T-helper 17 cell (primary cell): ENCODE measurements around the gene PTPN7. TPM values are rescaled to one million over a fixed set of nuclear protein-coding genes. Genes with fewer than 3 reads are reported as not detected.
"Not testable (repeated sequence)": the region's sequence is repeated elsewhere in the genome, so short reads cannot be mapped to it uniquely, and the experiment has no call there.

Experiments used
- ATAC-seq: fragments of 150-1000 bp; cut with Tn5 transposase; 2 replicates; pipeline ENCODE4 v1.10.0; 2021; ENCODE audit warnings: mild to moderate bottlenecking, moderate library complexity
- DNase-seq, 3 donors: peaks; one replicate each; pipeline versions ENCODE4 v3.0.0 to v3.0.0-alpha.2; 2020 to 2021
- H3K9me3 ChIP-seq: one replicate; pipeline ENCODE4 v1.7.0; 2013; ENCODE audit warnings: low read length, mild to moderate bottlenecking; ENCODE audit not compliant: control insufficient read depth, poor library complexity, severe bottlenecking
- H3K27ac Mint-ChIP-seq: one replicate; pipeline ENCODE4 v1.8.0; 2022; ENCODE audit warnings: mild to moderate bottlenecking, moderate library complexity, mixed read lengths
- H3K27me3 Mint-ChIP-seq: one replicate; pipeline ENCODE4 v1.8.0; 2022; ENCODE audit warnings: mixed read lengths
- H3K36me3 Mint-ChIP-seq: one replicate; pipeline ENCODE4 v1.8.0; 2022; ENCODE audit warnings: low read depth, mixed read lengths
- H3K4me1 Mint-ChIP-seq: one replicate; pipeline ENCODE4 v1.8.0; 2022; ENCODE audit warnings: mild to moderate bottlenecking, mixed read lengths
- H3K4me3 Mint-ChIP-seq: one replicate; pipeline ENCODE4 v1.8.0; 2022; ENCODE audit warnings: mild to moderate bottlenecking, moderate library complexity, mixed read lengths
- total RNA-seq, 4 donors: library from RNA in 2 of 4; stranded (reverse) in 2 of 4; gene quantifications; one replicate each; pipeline ENCODE4 v1.2.3 and lab custom pipeline; 2022 to 2026

Gene PTPN7
- total RNA-seq, 2 donors from 2014 or later, result 97.5 to 101 TPM

DNA sequence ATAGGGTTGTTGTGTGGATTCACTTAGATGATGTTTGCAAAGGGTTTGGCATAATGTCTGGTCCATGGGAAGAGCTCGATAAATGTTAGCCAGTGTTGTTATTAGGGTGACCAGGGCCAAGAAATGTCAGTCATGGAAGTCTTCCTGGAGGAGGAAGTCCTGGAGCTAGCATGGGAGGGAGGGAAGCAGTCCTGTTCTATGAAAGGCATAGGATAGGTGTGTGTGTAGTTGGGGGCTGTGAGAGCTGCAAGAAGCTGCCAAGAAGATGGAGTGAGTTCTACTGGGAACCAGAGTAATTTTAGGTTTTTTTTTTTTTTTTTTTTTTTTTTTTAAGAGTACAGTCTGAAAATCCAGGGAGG, 37.9 kb upstream of the PTPN7 start:
- H3K27ac Mint-ChIP-seq, result no peak overlapping the region
- peaks cover 42% of the 10 kb centered on the region for H3K27me3 Mint-ChIP-seq
- peaks cover 20% of the 10 kb centered on the region for H3K4me1 Mint-ChIP-seq
- H3K9me3 ChIP-seq, result no peaks in the 10 kb centered on the region
- H3K4me3 Mint-ChIP-seq, result no peak overlapping the region
- no peak for ATAC-seq
- H3K36me3 Mint-ChIP-seq, result no peaks in the 10 kb centered on the region
- no peak for DNase-seq

DNA sequence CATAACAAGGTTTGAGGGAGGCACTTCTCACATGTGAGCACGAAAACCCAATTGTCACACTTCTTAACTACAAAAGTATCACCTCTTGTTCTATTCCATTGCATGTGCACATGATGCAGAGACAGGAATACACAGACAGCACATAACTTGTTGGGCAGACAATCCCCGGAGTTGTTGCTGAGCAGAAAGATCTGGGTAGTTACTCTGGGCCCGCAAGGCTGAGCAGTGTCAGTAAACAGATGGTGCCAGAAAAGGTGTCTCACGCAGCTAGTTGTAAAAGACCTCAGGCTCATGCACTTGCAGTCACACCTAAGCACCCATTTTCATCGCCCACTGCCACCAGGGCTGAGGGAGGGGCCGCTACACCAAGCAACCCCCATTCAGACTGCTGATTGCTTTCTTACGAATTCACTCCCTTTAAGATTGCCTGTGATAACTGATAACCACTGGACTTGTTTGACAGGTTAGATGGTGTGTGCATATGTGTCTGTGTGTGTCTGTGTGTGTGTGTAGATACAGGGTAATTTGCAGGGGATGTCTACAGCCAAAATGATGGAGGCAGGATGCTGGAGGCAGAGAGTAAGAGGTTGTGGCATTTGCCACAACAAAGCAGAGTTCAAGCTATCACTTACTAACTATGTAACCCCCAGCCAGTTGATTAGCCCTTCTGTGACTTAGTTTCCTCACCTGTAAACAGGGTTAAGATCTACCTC, 37.4 kb upstream of the PTPN7 start:
- peak; percentile 24 for ATAC-seq
- DNase-seq, result no peak
- peaks cover 43% of the 10 kb centered on the region for H3K27me3 Mint-ChIP-seq
- H3K36me3 Mint-ChIP-seq, result no peaks in the 10 kb centered on the region
- no peak overlapping the region for H3K4me3 Mint-ChIP-seq
- H3K9me3 ChIP-seq, result no peaks in the 10 kb centered on the region
- H3K4me1 Mint-ChIP-seq, result peaks cover 20% of the 10 kb centered on the region
- no peak overlapping the region for H3K27ac Mint-ChIP-seq

DNA sequence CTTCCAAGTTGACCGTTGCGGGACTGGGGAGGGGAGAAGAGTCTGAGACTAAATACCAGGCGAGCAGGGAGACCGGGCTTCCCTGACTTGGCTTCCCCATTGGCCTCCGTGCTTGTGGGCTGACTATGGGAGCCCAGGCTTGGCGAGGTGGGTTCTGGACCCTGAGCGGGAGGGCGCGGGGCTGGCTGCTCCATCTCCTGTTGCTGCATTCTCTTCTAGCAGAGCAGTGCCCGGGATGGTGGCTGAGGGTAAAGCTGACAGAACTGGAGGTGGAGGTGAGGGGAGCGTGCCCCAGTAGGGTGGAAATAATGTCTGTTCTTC, 33.9 kb upstream of the PTPN7 start:
- Mint-ChIP-seq H3K4me3 (no peak overlapping the region), H3K4me1 (peaks cover 9% of the 10 kb centered on the region)

DNA sequence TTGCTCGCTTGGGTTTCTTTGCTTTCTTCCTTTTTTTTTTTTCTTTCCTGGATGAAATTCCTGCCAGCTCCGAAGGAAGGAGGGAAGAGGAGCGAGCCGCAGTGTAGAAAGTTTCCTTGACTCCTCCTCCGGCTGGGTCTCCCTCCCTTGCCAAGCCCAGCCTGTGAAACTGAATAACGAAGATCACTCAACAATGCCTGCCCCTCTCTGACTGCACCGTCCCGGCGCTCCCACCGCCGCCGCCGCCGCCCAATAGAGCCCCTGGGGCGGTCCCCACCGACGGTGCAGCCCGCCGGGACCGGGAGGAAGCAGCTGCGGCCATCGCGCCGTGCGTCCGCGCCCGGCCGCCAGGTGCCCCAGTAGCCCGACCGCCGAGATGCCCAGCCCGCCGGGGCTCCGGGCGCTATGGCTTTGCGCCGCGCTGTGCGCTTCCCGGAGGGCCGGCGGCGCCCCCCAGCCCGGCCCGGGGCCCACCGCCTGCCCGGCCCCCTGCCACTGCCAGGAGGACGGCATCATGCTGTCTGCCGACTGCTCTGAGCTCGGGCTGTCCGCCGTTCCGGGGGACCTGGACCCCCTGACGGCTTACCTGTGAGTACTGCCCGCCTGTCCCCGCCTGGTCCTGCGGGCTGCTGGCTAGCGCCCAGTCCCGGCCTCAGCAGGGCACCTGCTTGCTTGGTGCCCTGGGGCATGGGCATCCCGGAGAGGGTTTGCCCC, 33.4 kb upstream of the PTPN7 start, which contains the start of gene LGR6:
LGR6 (plus strand) TSS at position 186 of the 714 bp plus-strand sequence; CDS start at position 377, 191 bp downstream.
- Mint-ChIP-seq H3K27ac (no peak within 1 kb of the TSS), H3K4me1 (peaks cover 9% of the 10 kb centered on the region), H3K27me3 (peaks cover 54% of the 10 kb centered on the region), H3K36me3 (no peaks in the 10 kb centered on the region), H3K4me3 (no peak within 1 kb of the TSS)
- DNase-seq (no peak), ATAC-seq (no peak)
- no peaks in the 10 kb centered on the region for H3K9me3 ChIP-seq

More for the DNA sequence above, 33.9 kb upstream of the PTPN7 start:
- DNase-seq (no peak), ATAC-seq (no peak)
- H3K36me3 Mint-ChIP-seq, result no peaks in the 10 kb centered on the region
- peaks cover 54% of the 10 kb centered on the region for H3K27me3 Mint-ChIP-seq
- no peak overlapping the region for H3K27ac Mint-ChIP-seq
- H3K9me3 ChIP-seq, result no peaks in the 10 kb centered on the region

DNA sequence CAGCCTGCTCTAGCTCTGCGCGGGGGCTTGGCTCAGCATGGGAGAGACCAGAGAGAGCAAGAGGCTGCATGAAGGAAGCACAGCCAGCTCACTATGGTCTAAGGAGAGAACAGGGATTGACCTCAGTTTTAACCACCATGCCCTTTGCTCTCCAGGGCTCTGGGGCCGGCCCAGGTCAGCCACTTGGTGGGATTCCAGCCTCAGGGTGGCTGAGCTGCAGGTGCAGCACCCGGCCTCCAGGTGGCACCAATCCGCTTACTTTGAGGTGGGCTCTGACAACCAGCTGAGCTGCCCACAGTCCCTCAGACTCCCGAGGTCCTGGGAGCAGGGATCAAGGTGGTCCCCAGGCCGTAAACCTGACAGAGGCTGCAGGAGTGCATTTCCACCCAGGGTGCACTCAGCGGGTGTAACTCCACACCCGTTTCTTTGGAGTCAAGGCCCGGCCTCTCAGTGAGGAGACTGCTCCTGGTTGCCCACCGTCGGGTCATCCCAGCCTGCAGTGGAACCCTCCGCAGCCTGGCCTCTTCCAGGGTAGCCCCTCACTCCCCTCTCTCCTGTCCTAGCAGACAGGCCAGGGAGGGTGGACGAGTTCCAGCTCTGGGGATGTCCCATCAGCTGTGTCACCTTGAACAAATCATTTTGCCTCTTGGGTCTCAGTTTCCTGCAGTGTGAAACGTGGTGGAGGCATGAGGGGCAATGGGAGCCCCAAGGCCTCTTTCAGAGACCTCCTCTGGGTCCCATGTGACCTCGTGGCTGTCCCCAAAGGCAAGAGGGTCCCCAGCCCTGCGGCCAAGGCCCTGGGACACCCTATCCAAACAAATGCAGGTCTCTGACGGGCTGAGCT, 32.6 kb upstream of the PTPN7 start:
- H3K36me3 Mint-ChIP-seq, result no peaks in the 10 kb centered on the region
- H3K4me1 Mint-ChIP-seq, result peaks cover 4% of the 10 kb centered on the region
- peaks cover 51% of the 10 kb centered on the region for H3K27me3 Mint-ChIP-seq
- no peak overlapping the region for H3K4me3 Mint-ChIP-seq
- no peak overlapping the region for H3K27ac Mint-ChIP-seq
- DNase-seq, result peak; percentile 35 to 44 (median 43)
- ATAC-seq, result peak; percentile 66
- no peaks in the 10 kb centered on the region for H3K9me3 ChIP-seq

DNA sequence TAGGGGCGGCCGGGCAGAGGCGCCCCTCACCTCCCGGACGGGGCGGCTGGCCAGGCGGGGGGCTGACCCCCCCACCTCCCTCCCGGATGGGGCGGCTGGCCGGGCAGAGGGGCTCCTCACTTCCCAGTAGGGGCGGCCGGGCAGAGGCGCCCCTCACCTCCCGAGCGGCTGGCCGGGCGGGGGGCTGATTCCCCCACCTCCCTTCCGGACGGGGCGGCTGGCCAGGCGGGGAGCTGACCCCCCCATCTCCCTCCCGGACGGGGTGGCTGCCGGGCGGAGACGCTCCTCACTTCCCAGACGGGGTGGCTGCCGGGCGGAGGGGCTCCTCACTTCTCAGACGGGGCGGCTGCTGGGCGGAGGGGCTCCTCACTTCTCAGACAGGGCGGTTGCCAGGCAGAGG, 31.0 kb upstream of the PTPN7 start:
- not testable (repeated sequence) for DNase-seq, H3K4me3 Mint-ChIP-seq, H3K9me3 ChIP-seq, H3K4me1 Mint-ChIP-seq, H3K27ac Mint-ChIP-seq, H3K36me3 Mint-ChIP-seq, ATAC-seq
- H3K27me3 Mint-ChIP-seq, result peaks cover 52% of the 10 kb centered on the region

DNA sequence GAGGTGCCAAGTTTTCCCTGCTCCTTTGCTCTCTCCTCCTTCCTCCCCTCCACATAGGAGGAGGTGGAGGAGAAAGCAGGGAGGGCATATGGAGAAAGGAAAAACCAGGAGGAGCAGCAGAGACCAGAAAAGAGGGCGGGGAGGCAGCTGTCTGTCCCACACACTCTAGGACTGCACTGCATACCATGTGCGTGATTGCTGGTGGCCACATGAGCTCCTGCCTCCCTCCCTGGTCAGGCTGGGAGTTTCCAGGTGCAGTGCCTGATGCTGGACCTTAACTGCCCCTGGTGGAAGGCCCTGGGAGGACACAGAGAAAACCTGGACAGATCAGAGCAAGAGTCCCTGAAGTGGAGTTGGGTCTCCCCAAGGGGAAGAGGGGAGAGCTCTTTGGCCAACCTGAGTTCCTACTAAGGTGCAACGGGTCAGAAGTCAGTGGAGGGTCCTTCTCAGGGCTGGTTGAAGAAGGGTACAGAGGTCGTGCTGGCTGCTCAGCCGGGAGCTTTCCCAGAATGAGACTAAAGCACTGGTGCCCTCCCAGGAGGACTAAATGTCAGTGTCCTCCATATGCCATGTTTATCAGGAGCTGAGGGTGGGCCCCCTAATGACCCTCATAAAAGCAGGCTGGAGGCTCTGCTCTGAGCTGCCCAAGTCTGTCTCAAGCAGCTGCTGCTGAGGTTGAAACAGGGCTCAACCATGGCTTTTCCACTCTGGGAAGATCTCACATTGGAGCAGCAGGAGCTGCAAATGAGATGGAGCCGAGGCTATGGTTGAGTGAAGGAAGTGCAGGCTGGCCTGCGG, 29.7 kb upstream of the PTPN7 start:
- Mint-ChIP-seq H3K4me3 (no peak overlapping the region), H3K36me3 (no peaks in the 10 kb centered on the region), H3K4me1 (peaks cover 6% of the 10 kb centered on the region), H3K27me3 (peaks cover 39% of the 10 kb centered on the region), H3K27ac (peak overlapping the region; percentile 9)
- no peak for ATAC-seq
- no peak for DNase-seq
- no peaks in the 10 kb centered on the region for H3K9me3 ChIP-seq

DNA sequence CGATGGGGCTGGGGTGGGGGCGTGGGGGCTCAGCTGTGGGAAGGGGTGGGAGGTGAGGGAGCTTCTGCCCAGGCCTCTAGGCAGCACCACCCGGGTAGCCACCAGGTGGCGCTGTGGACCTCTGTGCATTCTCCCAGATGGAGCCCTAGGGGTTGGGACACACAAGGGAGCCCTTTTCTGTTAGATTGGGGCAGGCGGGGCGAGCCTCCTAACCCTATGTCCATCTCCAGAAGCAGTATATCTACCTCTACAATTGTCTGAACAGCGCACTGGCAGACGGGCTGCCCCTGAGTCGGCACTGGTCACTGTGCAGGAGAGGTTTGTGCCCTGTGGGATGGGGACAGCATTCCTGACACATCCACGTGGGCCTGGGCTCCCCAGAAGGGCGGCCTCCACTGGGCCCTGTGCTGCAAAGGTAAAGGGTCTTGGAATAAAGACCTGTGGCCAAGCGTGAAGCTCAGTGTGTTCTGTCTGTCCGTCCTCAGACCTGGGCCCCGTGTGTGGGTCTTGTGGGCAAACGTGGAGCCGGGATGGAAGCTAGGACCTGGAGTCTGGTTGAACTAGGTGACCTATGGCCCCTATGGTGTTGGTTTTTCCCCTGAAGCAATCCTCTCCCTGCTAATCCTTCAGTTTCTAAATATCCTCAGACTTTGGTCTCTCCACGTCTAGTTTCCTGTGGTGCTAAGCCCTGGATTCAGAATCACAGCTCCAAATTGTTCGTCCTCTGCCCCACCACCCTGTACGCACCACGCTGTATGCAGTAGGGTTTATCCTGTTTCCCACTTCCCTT, 28.8 kb upstream of the PTPN7 start:
- Mint-ChIP-seq H3K36me3 (no peaks in the 10 kb centered on the region), H3K4me1 (peaks cover 10% of the 10 kb centered on the region), H3K27ac (peak overlapping the region; percentile 9), H3K27me3 (peaks cover 35% of the 10 kb centered on the region), H3K4me3 (no peak overlapping the region)
- H3K9me3 ChIP-seq, result no peaks in the 10 kb centered on the region
- DNase-seq, result peak; percentile 64 to 82 (median 77)
- peak; percentile 76 for ATAC-seq

DNA sequence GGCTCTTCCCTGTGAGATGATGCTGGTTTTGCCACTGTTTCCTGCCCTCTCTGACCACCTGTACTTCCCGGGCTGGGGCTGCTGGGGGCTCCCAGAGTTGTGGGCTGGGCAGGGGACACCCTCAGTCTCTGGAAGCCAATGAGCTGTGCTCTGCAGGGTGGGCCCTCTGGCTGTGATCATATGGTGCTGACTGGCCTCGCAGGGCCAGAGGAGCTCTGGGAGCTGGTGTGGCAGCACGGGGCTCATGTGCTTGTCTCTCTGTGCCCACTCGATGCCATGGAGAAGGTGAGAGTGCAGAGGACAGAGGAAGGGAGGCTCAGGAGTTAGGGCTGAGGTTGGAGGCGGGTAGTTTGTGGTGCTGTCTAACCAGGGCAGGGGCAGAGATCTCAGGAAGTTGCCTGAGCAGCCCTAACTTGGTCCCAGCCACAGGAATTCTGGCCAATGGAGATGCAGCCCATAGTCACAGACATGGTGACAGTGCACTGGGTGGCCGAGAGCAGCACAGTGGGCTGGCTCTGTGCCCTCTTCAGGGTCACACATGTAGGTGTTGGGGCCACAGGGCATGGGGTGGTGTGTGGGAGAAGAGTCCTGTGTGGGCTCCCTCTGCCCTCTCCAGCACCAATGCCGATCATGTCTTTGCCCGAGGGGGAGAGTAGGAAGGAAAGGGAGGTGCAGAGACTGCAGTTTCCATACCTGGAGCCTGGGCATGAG, 27.4 kb upstream of the PTPN7 start:
- ATAC-seq (no peak), DNase-seq (no peak)
- no peak overlapping the region for H3K4me3 Mint-ChIP-seq
- no peaks in the 10 kb centered on the region for H3K36me3 Mint-ChIP-seq
- H3K4me1 Mint-ChIP-seq, result peaks cover 15% of the 10 kb centered on the region
- H3K27me3 Mint-ChIP-seq, result peaks cover 27% of the 10 kb centered on the region
- H3K9me3 ChIP-seq, result no peaks in the 10 kb centered on the region
- H3K27ac Mint-ChIP-seq, result no peak overlapping the region

DNA sequence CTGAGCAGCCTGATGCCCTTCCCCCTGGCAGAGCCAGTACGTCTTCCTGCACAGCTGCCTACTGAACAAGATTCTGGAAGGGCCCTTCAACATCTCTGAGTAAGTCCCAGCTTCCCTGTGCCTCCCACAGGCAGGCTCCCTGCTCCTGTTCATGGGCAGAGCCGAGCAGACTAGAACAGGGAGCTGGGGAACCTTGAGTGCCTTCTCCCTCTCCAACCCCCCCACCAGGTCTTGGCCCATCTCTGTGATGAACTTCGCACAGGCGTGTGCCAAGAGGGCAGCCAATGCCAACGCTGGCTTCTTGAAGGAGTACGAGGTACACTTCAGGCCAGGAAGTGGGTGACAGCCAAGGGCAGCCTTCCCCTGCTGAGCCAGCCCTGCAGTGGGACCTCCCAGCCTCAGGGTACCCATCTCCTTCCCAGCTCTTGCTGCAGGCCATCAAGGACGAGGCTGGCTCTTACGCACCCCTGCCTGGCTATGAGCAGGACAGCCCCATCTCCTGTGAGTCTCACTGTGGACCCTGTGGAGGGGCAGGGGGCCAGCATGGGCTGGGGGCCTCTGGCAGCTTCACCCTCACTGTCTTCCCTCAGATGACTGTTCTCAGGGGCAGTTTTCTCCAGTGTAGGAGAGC, 26.8 kb upstream of the PTPN7 start:
- no peak overlapping the region for H3K4me3 Mint-ChIP-seq
- peaks cover 21% of the 10 kb centered on the region for H3K27me3 Mint-ChIP-seq
- ATAC-seq (no peak), DNase-seq (no peak)
- no peaks in the 10 kb centered on the region for H3K36me3 Mint-ChIP-seq
- peaks cover 15% of the 10 kb centered on the region for H3K4me1 Mint-ChIP-seq
- no peak overlapping the region for H3K27ac Mint-ChIP-seq
- H3K9me3 ChIP-seq, result no peaks in the 10 kb centered on the region

DNA sequence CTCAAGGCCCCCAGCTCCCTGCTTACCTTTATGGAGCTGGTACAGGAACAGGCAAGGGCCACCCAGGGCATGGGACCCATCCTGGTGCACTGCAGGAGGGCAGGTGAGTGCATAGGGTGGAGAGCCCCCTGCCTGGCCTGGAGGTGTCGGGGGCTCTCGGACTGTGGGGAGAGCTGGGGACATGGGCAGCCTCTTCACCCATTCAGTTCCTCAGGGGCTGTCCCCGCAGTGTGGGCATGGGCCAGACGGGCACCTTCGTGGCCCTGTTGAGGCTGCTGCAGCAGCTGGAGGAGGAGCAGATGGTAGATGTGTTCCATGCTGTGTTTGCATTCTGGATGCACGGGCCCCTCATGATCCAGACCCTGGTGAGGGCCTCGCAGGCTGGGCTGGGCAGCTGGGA, 25.9 kb upstream of the PTPN7 start:
- Mint-ChIP-seq H3K4me3 (no peak overlapping the region), H3K27me3 (peaks cover 20% of the 10 kb centered on the region), H3K4me1 (peaks cover 15% of the 10 kb centered on the region), H3K27ac (no peak overlapping the region), H3K36me3 (peaks cover 3% of the 10 kb centered on the region)
- H3K9me3 ChIP-seq, result no peaks in the 10 kb centered on the region
- ATAC-seq (no peak), DNase-seq (no peak)
